Retinal pigment epithelial cell (primary cell): ENCODE measurements around the gene HAUS7.

Source experiments
- DNase-seq: peaks from one replicate; pipeline ENCODE4 v3.0.0-alpha.2; 2010; ENCODE audit warnings: low read depth
- H3K4me3 ChIP-seq: 2 replicates; pipeline ENCODE4 v1.5.1; 2011; ENCODE audit warnings: mild to moderate bottlenecking, low read length, control low read depth, moderate library complexity
- TF ChIP-seq, protein P1 (sequence below): conservative IDR thresholded peaks from 2 replicates; pipeline ENCODE4 v1.5.1; 2011; ENCODE audit warnings: low read depth, low read length, control low read depth, inconsistent platforms

HAUS7 gene

DNA sequence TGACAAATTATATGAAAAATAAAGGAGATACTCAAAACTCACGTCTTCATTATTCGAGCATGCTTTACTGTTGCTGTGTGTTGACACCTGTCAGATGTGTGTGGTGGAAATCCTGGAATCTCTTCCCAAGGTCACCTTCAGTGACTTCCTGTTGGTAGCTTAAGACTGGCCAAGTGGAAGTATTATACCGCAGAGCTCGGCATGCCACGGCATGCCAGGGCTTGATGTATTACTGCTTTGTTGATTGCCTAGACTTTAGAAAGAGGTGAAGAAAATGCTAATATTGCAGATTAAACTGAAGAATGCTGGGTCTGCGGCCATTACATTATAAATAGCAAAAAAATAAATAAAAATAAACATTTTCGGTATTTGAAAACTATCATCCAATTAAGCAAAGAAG, 29.1 kb downstream of the HAUS7 start:
- no peak for DNase-seq
- TF ChIP-seq, protein P1, sequence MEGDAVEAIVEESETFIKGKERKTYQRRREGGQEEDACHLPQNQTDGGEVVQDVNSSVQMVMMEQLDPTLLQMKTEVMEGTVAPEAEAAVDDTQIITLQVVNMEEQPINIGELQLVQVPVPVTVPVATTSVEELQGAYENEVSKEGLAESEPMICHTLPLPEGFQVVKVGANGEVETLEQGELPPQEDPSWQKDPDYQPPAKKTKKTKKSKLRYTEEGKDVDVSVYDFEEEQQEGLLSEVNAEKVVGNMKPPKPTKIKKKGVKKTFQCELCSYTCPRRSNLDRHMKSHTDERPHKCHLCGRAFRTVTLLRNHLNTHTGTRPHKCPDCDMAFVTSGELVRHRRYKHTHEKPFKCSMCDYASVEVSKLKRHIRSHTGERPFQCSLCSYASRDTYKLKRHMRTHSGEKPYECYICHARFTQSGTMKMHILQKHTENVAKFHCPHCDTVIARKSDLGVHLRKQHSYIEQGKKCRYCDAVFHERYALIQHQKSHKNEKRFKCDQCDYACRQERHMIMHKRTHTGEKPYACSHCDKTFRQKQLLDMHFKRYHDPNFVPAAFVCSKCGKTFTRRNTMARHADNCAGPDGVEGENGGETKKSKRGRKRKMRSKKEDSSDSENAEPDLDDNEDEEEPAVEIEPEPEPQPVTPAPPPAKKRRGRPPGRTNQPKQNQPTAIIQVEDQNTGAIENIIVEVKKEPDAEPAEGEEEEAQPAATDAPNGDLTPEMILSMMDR = no peak
- H3K4me3 ChIP-seq = no peak overlapping the region

DNA sequence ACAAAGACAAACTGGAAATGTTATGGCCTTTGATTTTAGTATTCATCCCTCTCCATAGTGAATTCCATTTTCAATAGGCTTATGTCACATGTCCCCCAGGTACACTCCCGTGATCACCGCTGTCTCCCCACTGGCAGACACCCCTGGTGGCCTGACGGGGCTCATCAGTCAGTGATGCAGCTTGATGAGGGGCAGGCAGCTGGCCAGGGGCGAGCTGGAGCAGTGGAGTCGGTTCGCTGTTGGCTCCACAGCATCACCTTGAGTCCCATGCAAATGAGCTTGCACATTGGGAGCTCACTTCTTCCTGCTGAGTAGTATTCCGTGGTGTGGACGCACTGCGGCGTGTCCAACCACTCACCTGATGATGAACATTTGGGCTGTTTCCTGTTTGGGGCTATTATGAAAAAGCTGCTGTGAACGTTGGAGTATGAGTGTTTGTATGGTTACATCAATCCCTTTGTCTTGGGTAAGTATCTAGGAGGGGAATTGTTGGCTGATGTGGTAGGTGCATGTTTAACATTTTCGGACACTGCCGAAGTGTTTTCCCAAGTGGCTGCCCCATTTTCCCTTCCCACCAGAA, 29.7 kb downstream of the HAUS7 start:
- TF ChIP-seq, protein P1 = no peak
- DNase-seq = no peak
- H3K4me3 ChIP-seq = no peak overlapping the region

DNA sequence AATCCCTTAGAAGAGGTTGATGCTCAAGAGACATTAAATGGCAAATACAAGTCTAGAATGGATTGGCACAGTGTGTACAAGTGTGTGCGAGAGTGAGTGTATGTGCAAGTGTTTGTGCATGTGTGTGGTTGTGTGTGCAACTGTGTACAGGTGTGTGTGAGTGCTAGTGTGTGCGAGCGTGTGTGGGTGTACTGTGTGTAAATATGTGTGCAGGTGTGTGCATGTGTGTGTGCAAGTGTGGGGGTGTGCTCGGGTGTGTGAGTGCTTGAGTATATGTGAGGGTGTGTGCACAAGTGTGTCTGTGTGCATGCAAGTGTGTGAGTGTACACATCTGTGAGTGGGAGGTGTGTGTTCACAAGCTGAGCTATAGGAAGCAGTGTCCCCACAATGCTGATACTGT, 30.4 kb downstream of the HAUS7 start:
- no peak for DNase-seq
- H3K4me3 ChIP-seq = no peak overlapping the region
- TF ChIP-seq, protein P1 = no peak

DNA sequence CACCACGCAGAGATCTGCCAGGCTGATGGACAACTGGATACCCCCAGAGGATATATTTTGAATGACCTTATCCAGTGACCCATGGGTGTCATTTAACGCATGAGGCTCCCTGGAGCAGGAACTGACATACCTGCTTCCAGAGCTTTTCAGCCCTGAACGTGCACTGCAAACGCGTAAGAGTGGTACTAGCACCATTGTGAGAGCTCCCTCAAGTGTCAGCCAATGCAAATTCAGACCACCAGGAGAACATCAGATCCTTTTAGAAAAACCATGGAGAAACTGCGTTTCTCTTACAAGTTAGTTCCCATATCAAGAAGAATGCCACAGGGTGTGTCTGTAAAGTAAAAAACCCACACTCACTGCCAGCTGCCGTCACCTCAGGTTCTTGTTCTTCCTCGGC, 31.8 kb downstream of the HAUS7 start:
- no peak for DNase-seq
- no peak overlapping the region for H3K4me3 ChIP-seq
- TF ChIP-seq, protein P1 = peak; percentile 41

DNA sequence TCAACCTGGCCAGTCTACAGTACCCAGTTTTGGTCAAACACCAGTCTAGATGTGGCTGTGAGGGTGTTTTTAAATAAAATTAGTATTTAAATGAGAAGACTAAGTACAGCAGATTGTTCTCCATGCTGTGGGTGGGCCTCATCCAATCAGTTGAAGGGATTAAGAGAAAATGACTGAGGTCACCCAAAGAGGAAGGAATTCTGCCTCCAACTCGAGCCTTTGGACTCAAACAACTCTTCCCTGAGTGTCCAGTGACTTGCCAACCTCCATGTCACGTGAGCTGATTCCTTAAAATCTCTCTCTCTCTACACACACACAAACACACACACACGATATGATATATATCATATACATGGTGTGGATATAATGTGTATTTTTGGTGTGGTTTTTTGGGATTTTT, 34.5 kb downstream of the HAUS7 start:
- no peak overlapping the region for H3K4me3 ChIP-seq
- no peak for DNase-seq
- TF ChIP-seq, protein P1 = no peak

DNA sequence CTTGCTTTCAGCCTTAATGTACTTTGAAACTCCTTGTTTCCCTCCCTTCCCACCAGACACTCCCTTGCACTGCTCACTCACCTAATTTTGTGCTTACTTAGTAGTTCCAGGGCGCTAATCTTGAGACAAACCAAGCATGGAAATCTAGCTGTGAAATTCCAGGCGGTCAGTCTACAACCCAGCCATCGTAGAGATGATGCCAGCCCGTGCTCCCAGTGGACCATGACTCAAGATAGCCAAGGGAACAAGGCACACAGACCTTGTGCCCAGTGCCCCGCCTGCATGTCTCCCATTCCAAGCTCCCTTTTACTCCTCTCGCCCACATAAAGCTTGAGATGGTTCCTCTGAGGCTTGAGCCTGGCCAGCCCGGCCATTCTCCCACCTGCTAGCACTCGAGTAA, 35.6 kb downstream of the HAUS7 start:
- TF ChIP-seq, protein P1 = no peak
- no peak overlapping the region for H3K4me3 ChIP-seq
- DNase-seq = no peak

DNA sequence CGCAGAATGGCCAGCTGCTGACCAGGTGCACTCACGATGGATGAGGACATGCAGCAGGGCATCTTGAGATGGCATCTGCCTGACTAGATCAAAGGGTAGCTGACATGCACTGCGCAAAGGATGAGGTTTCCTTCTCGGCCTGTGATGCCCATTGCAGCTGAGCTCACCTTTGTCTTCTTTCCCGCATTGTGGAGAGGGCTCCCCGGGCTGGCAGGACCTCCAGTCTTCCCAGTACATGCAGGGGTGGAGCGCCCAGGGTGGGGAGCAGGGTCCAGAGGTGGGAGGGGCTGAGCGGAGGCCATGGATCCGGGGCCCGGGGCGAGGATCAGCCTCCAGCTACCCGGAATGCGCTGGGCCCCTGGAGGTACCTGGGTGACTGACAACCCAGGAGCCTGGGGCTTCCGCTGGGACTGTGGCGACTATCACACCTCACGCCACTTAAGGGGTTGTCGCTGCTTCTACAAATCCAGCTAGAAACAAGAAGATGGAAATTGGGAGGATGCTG, 36.5 kb downstream of the HAUS7 start:
- DNase-seq = no peak
- TF ChIP-seq, protein P1 = no peak
- no peak overlapping the region for H3K4me3 ChIP-seq
